AG04449 (cell line): ENCODE data around the gene SLC2A11.

Experiments
- CTCF ChIA-PET: fragments of 350-600 bp; formaldehyde crosslinking; extraction: SDS; loops from one replicate; lab custom pipeline; 2021; ENCODE audit warnings: antibody characterized with exemption; lab: Yijun Ruan, JAX
- POLR2A ChIA-PET: fragments of 400-600, 350-600 bp; formaldehyde crosslinking; extraction: SDS; loops from one replicate; lab custom pipeline; 2020; ENCODE audit warnings: antibody characterized with exemption, inconsistent platforms; lab: Yijun Ruan, JAX
- DNase-seq: peaks from one replicate; pipeline ENCODE4 v3.0.0-alpha.2; 2010; ENCODE audit warnings: low read depth, low spot score
- H3K4me3 ChIP-seq: 2 replicates; pipeline ENCODE4 v1.5.1; 2011; ENCODE audit warnings: low read depth, mild to moderate bottlenecking, control low read depth, low read length
- TF ChIP-seq, protein P1 (sequence below): IDR thresholded peaks from one replicate; pipeline ENCODE4 v1.5.1; 2011; ENCODE audit warnings: mild to moderate bottlenecking, moderate library complexity, low read length, control low read depth, inconsistent platforms; ENCODE audit not compliant: insufficient read depth; ENCODE audit errors: missing control alignments

SLC2A11 gene

DNA sequence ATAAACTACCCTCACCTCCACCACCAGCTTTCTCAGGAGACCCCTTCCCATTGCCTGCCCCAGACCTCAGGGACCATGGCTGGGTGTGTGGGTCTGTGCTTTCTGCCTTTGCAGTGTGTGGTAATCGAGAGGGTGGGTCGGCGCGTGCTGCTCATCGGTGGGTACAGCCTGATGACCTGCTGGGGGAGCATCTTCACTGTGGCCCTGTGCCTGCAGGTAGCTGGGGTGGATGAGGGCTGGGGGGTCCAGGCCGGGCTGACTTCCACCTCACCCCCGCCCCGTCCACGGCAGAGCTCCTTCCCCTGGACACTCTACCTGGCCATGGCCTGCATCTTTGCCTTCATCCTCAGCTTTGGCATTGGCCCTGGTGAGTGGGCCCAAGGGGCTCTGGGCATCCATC lies 26.0 kb downstream of the SLC2A11 start:
- POLR2A ChIA-PET = no interaction called here
- H3K4me3 ChIP-seq = no peak overlapping the region
- TF ChIP-seq, protein P1, sequence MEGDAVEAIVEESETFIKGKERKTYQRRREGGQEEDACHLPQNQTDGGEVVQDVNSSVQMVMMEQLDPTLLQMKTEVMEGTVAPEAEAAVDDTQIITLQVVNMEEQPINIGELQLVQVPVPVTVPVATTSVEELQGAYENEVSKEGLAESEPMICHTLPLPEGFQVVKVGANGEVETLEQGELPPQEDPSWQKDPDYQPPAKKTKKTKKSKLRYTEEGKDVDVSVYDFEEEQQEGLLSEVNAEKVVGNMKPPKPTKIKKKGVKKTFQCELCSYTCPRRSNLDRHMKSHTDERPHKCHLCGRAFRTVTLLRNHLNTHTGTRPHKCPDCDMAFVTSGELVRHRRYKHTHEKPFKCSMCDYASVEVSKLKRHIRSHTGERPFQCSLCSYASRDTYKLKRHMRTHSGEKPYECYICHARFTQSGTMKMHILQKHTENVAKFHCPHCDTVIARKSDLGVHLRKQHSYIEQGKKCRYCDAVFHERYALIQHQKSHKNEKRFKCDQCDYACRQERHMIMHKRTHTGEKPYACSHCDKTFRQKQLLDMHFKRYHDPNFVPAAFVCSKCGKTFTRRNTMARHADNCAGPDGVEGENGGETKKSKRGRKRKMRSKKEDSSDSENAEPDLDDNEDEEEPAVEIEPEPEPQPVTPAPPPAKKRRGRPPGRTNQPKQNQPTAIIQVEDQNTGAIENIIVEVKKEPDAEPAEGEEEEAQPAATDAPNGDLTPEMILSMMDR = no peak
- no peak for DNase-seq
- CTCF ChIA-PET = interaction anchor here (0.7 to 1.4 kb wide), 5 partner anchors 10 to 34 kb away, joined by 3 to 4 read pairs (median 3); partner anchors contain the start of gene MIF

DNA sequence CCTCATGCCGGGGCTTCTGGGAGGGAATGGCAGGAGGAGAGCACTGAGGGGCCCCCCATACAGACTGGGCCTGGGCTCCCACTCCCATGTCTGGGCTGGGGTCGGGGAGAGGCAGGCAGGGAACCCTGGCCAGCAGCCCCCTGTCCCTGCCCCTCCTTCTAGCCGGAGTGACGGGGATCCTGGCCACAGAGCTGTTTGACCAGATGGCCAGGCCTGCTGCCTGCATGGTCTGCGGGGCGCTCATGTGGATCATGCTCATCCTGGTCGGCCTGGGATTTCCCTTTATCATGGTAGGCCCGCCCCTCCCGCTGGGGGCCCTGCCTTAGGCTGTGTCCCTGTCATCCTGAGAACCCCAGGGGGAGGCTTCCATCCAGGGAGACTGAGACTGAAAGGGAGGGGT lies 26.5 kb downstream of the SLC2A11 start:
- TF ChIP-seq, protein P1 = no peak
- POLR2A ChIA-PET = no interaction called here
- no peak for DNase-seq
- CTCF ChIA-PET = interaction anchor here (1.0 to 1.3 kb wide), 3 partner anchors 12 to 34 kb away, joined by 3 to 4 read pairs (median 4); no protein-coding TSS in a partner anchor
- no peak overlapping the region for H3K4me3 ChIP-seq

DNA sequence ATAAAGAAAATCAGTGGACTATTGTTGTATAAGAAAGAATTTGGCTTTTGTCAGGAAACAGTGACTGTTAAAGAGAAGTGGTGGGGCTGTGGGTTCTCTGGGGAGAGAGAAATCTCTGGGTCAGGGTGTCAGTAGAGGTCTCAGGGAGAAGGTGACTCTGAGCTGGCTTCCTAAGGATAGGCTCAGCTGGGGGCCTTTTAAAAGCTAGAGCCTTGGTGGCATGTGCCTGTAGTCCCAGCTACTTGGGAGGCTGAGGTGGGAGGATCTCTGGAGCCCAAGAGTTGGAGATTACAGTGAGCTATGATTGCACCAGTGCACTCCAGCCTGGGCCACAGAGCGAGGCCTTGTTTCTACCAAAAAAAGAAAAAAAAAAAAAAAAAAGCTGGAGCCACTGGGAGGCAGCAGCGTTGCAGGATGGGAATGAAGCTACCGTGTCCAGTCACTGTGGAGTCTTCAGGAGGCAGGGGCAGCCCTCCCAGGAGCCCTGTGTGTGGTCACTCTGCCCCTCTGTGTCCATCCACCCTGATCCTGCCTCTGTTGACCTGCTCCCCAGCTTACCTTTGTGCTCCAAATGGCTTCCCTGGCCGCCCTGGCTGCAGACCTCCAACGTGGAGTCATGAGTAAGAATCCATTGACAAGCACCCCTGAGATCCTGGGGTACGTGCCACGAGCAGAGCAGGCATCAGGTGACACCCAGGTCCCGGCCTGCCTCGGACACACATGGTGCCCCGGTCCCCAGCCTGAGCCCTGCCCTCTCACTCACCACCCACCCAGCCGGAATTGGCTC lies 31.1 kb downstream of the SLC2A11 start:
- no peak overlapping the region for H3K4me3 ChIP-seq
- no peak for DNase-seq
- ChIA-PET POLR2A (no interaction called here), CTCF (interaction anchor here (1.2 to 2.7 kb wide), 5 partner anchors 8 to 67 kb away, joined by 3 to 8 read pairs (median 4); no protein-coding TSS in a partner anchor)
- TF ChIP-seq, protein P1 = peak; percentile 6

DNA sequence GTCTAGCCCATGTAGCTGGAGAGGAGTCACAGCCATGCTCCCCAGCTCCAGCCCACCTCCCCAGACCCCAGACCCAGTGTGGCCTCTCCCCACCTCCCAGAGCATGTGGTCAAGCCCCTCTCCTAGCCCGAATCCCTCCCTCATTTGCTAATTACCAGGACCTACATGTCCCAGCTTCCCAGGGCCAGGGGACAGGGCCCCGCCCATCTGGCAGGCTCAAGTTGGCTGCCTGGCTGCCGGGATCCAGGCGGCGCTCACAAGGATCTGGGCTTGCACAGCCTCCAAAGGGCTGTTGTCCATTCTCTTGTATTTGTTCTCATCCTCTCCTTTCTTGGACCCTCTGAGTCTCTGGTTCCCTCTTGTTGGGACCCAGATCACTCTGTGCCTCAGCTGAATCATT lies 31.9 kb downstream of the SLC2A11 start:
- H3K4me3 ChIP-seq = no peak overlapping the region
- ChIA-PET POLR2A (no interaction called here), CTCF (interaction anchor here (1.2 to 2.7 kb wide), 3 partner anchors 22 to 66 kb away, joined by 4 to 8 read pairs (median 6); no protein-coding TSS in a partner anchor)
- no peak for DNase-seq
- TF ChIP-seq, protein P1 = no peak

DNA sequence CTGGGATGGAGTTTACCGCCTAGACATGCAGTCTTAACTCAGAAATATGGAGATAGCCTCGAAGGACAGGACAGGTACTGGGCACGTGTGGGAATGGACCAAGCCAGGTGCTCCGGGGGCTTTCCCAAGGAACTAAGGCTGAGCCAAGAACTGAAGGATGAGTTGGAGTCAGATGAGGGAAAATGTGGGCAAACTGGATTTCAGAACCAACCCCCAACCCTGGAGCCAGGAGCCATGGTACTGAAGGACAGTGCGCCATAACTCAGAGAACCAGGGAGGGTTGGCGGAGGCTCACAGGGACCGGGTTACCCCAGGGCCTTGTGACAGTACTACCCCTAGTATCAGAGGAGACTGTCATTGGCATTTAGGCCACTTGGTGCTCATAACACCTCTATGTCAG lies 34.1 kb downstream of the SLC2A11 start:
- no peak for DNase-seq
- TF ChIP-seq, protein P1 = no peak
- ChIA-PET POLR2A (no interaction called here), CTCF (interaction anchor here (1.7 kb wide), 1 partner anchor 27 kb away, joined by 5 read pairs; no protein-coding TSS in a partner anchor)
- H3K4me3 ChIP-seq = no peak overlapping the region

DNA sequence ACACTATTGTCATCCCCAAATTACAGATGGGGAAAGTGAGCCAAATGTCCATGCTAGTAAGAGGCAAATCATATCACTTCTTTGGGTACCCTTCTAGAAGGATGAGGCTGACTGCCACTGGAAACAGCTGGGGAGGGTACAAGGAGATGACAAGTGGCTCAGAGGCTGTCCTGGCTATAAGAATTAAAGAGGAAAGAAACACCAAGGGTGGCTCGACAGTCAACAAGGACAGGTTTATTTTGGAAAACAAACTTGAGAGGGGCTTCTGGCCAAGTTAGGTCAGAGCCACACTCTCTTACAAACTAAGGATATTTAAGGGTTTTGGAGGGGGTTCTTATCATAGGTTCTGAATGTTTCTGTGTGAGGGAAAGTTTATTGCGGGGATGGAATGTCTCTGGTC lies 34.5 kb downstream of the SLC2A11 start:
- CTCF ChIA-PET = interaction anchor here (1.1 to 2.9 kb wide), 5 partner anchors 16 to 34 kb away, joined by 3 to 29 read pairs (median 16); partner anchors contain the start of gene SLC2A11
- POLR2A ChIA-PET = no interaction called here
- TF ChIP-seq, protein P1 = no peak
- DNase-seq = no peak
- no peak overlapping the region for H3K4me3 ChIP-seq
